ENCODE data around the gene MORN3. TPM values are rescaled to one million over a fixed set of nuclear protein-coding genes. Genes with fewer than 3 reads are reported as not detected.

The MORN3 gene
- total and polyA plus RNA-seq, 9 of the 15 experiments (the other 6 are each of a cell fraction or from before 2014, with no cell fraction given), result 0.09 to 0.27 (median 0.20) TPM

DNA sequence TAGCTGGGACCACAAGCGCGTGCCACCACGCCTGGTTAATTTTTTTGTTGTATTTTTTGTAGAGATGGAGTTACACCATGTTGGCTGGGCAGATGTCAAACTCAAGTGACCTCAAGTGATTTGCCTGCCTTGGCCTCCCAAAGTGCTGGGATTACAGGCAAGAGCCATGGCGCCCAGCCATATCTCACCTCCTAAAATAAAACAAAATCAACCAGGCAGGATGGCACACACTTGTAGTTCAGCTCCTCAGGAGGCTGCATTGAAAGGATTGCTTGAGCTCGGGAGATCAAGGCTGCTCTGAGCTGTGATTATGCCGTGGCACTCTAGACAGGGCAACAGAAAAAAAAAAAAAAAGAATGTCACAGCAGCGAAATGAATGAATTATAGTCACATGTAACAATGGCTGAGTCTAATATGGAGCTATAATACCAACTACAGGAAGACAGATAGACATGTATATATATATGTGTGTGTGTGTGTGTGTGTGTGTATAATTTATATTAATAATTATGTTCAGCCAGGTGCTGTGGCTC, 23.8 kb upstream of the MORN3 start:
- WGBS (ENCODE audit: insufficient coverage, low coverage, missing lambda C conversion rate), result 51% methylated on average over 5 of the region's 7 CpGs
- Histone ChIP-seq H3K4me3 (no peak overlapping the region), H3K9me3 (replicated peaks; ENCODE audit: control insufficient read depth, insufficient read depth, low read depth, low read length) (no peaks in the 10 kb centered on the region), H4K20me1 (replicated peaks; ENCODE audit: control insufficient read depth, insufficient read depth, low read length) (no peaks in the 10 kb centered on the region), H3K4me2 (ENCODE audit: insufficient read depth, low read length) (no peak overlapping the region), H3K4me1 (replicated peaks in 1 of 2; ENCODE audit: control insufficient read depth in 2 of 2, insufficient read depth in 2 of 2, low read length in 2 of 2) (no peaks in the 10 kb centered on the region), H3K9ac (ENCODE audit: insufficient read depth in 1 of 2, low read depth in 2 of 2, low read length in 2 of 2) (peak overlapping the region in 1 of 2 experiments; percentile 33; a peak in 1 of 4 replicates), H3K27ac (ENCODE audit: extremely low read depth, low read depth, low read length) (no peak overlapping the region), H3K79me2 (ENCODE audit: control insufficient read depth, insufficient read depth, low read length) (no peaks in the 10 kb centered on the region), H3K9me1 (ENCODE audit: control insufficient read depth, insufficient read depth, low read length) (no peaks in the 10 kb centered on the region), H3K36me3 (ENCODE audit: control insufficient read depth, insufficient read depth, low read length) (no peaks in the 10 kb centered on the region), H2AFZ (ENCODE audit: low read depth, low read length) (no peak overlapping the region), H3K27me3 (ENCODE audit: control insufficient read depth in 2 of 2, insufficient read depth in 2 of 2, low read length in 2 of 2) (no peaks in the 10 kb centered on the region)
- no peak for DNase-seq (ENCODE audit: extremely low read depth in 1 of 4, low spot score in 3 of 4)
- in situ Hi-C loops (cut with MboI), result loop anchor here (5.0 kb wide), 2 partner anchors 74 to 99 kb away; partner anchors contain the start of gene RHOF
- FAIRE-seq, result no peak
- no peak for ATAC-seq
- BruUV-seq (replicated peaks), result no TSS peak
- TF ChIP-seq, protein P1, sequence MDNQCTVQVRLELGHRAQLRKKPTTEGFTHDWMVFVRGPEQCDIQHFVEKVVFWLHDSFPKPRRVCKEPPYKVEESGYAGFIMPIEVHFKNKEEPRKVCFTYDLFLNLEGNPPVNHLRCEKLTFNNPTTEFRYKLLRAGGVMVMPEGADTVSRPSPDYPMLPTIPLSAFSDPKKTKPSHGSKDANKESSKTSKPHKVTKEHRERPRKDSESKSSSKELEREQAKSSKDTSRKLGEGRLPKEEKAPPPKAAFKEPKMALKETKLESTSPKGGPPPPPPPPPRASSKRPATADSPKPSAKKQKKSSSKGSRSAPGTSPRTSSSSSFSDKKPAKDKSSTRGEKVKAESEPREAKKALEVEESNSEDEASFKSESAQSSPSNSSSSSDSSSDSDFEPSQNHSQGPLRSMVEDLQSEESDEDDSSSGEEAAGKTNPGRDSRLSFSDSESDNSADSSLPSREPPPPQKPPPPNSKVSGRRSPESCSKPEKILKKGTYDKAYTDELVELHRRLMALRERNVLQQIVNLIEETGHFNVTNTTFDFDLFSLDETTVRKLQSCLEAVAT (IDR thresholded peaks at IDR 0.05), result no peak
- TF ChIP-seq HDAC2 (IDR thresholded peaks at IDR 0.05) (no peak), MAFG (tag; conservative IDR thresholded peaks at IDR 0.05) (no peak), TCF7L2 (IDR thresholded peaks at IDR 0.05; ENCODE audit: low read depth, low read length) (no peak), ASH1L (IDR thresholded peaks at IDR 0.05; ENCODE audit: borderline replicate concordance, low read depth, partially characterized antibody) (no peak), HNRNPH1 (optimal IDR thresholded peaks at IDR 0.05; ENCODE audit: low read depth, low read length) (no peak), GTF2A2 (tag; IDR thresholded peaks at IDR 0.05) (no peak), PHB2 (IDR thresholded peaks at IDR 0.05; ENCODE audit: low read depth) (no peak)
- TF ChIP-seq, protein P2, sequence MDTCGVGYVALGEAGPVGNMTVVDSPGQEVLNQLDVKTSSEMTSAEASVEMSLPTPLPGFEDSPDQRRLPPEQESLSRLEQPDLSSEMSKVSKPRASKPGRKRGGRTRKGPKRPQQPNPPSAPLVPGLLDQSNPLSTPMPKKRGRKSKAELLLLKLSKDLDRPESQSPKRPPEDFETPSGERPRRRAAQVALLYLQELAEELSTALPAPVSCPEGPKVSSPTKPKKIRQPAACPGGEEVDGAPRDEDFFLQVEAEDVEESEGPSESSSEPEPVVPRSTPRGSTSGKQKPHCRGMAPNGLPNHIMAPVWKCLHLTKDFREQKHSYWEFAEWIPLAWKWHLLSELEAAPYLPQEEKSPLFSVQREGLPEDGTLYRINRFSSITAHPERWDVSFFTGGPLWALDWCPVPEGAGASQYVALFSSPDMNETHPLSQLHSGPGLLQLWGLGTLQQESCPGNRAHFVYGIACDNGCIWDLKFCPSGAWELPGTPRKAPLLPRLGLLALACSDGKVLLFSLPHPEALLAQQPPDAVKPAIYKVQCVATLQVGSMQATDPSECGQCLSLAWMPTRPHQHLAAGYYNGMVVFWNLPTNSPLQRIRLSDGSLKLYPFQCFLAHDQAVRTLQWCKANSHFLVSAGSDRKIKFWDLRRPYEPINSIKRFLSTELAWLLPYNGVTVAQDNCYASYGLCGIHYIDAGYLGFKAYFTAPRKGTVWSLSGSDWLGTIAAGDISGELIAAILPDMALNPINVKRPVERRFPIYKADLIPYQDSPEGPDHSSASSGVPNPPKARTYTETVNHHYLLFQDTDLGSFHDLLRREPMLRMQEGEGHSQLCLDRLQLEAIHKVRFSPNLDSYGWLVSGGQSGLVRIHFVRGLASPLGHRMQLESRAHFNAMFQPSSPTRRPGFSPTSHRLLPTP (IDR thresholded peaks at IDR 0.05; ENCODE audit: borderline replicate concordance, extremely low read depth, insufficient read length), result no peak
- TF ChIP-seq, protein P3, sequence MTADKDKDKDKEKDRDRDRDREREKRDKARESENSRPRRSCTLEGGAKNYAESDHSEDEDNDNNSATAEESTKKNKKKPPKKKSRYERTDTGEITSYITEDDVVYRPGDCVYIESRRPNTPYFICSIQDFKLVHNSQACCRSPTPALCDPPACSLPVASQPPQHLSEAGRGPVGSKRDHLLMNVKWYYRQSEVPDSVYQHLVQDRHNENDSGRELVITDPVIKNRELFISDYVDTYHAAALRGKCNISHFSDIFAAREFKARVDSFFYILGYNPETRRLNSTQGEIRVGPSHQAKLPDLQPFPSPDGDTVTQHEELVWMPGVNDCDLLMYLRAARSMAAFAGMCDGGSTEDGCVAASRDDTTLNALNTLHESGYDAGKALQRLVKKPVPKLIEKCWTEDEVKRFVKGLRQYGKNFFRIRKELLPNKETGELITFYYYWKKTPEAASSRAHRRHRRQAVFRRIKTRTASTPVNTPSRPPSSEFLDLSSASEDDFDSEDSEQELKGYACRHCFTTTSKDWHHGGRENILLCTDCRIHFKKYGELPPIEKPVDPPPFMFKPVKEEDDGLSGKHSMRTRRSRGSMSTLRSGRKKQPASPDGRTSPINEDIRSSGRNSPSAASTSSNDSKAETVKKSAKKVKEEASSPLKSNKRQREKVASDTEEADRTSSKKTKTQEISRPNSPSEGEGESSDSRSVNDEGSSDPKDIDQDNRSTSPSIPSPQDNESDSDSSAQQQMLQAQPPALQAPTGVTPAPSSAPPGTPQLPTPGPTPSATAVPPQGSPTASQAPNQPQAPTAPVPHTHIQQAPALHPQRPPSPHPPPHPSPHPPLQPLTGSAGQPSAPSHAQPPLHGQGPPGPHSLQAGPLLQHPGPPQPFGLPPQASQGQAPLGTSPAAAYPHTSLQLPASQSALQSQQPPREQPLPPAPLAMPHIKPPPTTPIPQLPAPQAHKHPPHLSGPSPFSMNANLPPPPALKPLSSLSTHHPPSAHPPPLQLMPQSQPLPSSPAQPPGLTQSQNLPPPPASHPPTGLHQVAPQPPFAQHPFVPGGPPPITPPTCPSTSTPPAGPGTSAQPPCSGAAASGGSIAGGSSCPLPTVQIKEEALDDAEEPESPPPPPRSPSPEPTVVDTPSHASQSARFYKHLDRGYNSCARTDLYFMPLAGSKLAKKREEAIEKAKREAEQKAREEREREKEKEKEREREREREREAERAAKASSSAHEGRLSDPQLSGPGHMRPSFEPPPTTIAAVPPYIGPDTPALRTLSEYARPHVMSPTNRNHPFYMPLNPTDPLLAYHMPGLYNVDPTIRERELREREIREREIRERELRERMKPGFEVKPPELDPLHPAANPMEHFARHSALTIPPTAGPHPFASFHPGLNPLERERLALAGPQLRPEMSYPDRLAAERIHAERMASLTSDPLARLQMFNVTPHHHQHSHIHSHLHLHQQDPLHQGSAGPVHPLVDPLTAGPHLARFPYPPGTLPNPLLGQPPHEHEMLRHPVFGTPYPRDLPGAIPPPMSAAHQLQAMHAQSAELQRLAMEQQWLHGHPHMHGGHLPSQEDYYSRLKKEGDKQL (CRISPR knock-in tag; IDR thresholded peaks at IDR 0.05; ENCODE audit: borderline replicate concordance), result no peak
- intact Hi-C loops (cut with micrococcal nuclease), result no loop called here
- ChIA-PET CTCF (ENCODE audit: low intra/inter-chr PET ratio) (no interaction called here), POLR2A (no interaction called here)
